ENCODE measurements around the gene SLC26A2. TPM values are rescaled to one million over a fixed set of nuclear protein-coding genes. Genes with fewer than 3 reads are reported as not detected.

Gene SLC26A2
- total RNA-seq (ENCODE audit: low replicate concordance), result 6.2 and 16.8 TPM in 2 replicates

GRCh38 chr5:149960272-149961185 lies at the start of gene SLC26A2:
TSS of gene SLC26A2 (plus strand) at chr5:149960758. CDS start at chr5:149977653, 16,895 bp downstream.

DNA sequence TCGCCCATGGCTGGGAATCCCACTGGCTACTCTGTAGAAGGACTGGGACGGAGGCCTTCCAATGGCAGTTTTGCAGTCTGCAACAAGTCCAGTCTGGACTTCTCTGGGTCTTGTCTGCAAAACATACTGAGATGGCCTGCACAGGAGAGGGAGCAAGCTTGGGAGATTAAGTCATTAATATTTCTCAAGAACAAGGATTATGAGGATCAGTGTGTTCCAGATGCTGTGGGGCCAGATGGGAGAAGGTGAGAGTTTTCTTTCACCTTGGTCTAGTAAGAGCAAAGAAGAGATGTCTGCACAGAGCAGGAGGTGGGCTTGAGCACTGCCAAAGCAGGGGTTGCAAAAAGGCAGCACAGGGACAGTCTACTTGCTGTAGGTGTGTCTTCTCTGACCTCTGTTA lies 15.9 kb upstream of the SLC26A2 start, which contains the start of gene PDE6A:
Gene PDE6A, minus strand, starts transcription at position 128 of the 400 bp plus-strand sequence. Its CDS starts 120 bp downstream, at position 8.

GRCh38 chr5:150000256-150000989 lies 39.9 kb downstream of the SLC26A2 start, which contains the start of the genes HMGXB3 and TIGD6:
TSS of gene HMGXB3 (plus strand) at chr5:150000739. CDS start at chr5:150004853, 4,114 bp downstream.
TSS of gene TIGD6 (minus strand) at chr5:150000654. CDS start at chr5:149996348, 4,306 bp downstream.

Other genes starting within 250 kb of the SLC26A2 start
- gene PPARGC1B, start 230.4 kb upstream of the SLC26A2 start, total RNA-seq (ENCODE audit: low replicate concordance), result 0.12 and 0.15 TPM in 2 replicates
- under 0.01 TPM in 1 of 2 replicates, not detected in the other for gene PDE6A, start 16.0 kb upstream of the SLC26A2 start, total RNA-seq (ENCODE audit: low replicate concordance)
- 5.4 and 8.3 TPM in 2 replicates for gene TIGD6, start 39.9 kb downstream of the SLC26A2 start, total RNA-seq (ENCODE audit: low replicate concordance)
- gene HMGXB3, start 40.0 kb downstream of the SLC26A2 start, total RNA-seq (ENCODE audit: low replicate concordance), result 33.0 and 34.0 TPM in 2 replicates
- 0.30 TPM in 1 of 2 replicates, not detected in the other for gene CSF1R, start 125.8 kb downstream of the SLC26A2 start, total RNA-seq (ENCODE audit: low replicate concordance)
- gene PDGFRB, start 195.1 kb downstream of the SLC26A2 start, total RNA-seq (ENCODE audit: low replicate concordance), result 52.9 and 425 TPM in 2 replicates
- 0.12 and 0.15 TPM in 2 replicates for gene CDX1, start 206.0 kb downstream of the SLC26A2 start, total RNA-seq (ENCODE audit: low replicate concordance)
- not detected in 2 replicates for gene SLC6A7, start 229.3 kb downstream of the SLC26A2 start, total RNA-seq (ENCODE audit: low replicate concordance)

Data from smooth muscle cell of the coronary artery (primary cell).